GM21526 (cell line): ENCODE results near the gene RPTOR.

ENCODE experiments used
- ATAC-seq: cut with Tn5 transposase; IDR thresholded peaks from one replicate; pipeline ENCODE4 v1.9.1; 2021; ENCODE audit warnings: moderate library complexity; ENCODE audit not compliant: unreplicated experiment, low FRiP score

Gene RPTOR

GRCh38 chr17:80511222-80512180 lies 33.1 kb upstream of the RPTOR start:
- no peak for ATAC-seq

GRCh38 chr17:80512233-80512632 lies 32.4 kb upstream of the RPTOR start:
- no peak for ATAC-seq

GRCh38 chr17:80513201-80513600 lies 31.4 kb upstream of the RPTOR start:
- ATAC-seq, result no peak

- ATAC-seq, result no peak
These were observed 30.7 kb upstream of the RPTOR start for GRCh38 chr17:80513892-80514291.

- ATAC-seq, result no peak
These were observed 28.3 kb upstream of the RPTOR start for GRCh38 chr17:80516171-80516932.

GRCh38 chr17:80517641-80518040 lies 27.0 kb upstream of the RPTOR start:
- ATAC-seq, result no peak

- ATAC-seq, result no peak
These were observed 26.2 kb upstream of the RPTOR start for GRCh38 chr17:80518392-80518791.

- no peak for ATAC-seq
These were observed 25.4 kb upstream of the RPTOR start for GRCh38 chr17:80519091-80519781.

- no peak for ATAC-seq
These were observed 23.7 kb upstream of the RPTOR start for GRCh38 chr17:80520810-80521455.

GRCh38 chr17:80523054-80523744 lies 21.4 kb upstream of the RPTOR start:
- ATAC-seq, result no peak

- ATAC-seq, result no peak
These were observed 20.5 kb upstream of the RPTOR start for GRCh38 chr17:80523956-80524712.

- ATAC-seq, result no peak
These were observed 18.3 kb upstream of the RPTOR start for GRCh38 chr17:80526116-80526910.

GRCh38 chr17:80527016-80527645 lies 17.5 kb upstream of the RPTOR start:
- no peak for ATAC-seq

- no peak for ATAC-seq
These were observed 16.1 kb upstream of the RPTOR start for GRCh38 chr17:80528536-80528935.

- no peak for ATAC-seq
These were observed 15.3 kb upstream of the RPTOR start for GRCh38 chr17:80529104-80529903.

GRCh38 chr17:80529904-80530292 lies 14.7 kb upstream of the RPTOR start:
- no peak for ATAC-seq

GRCh38 chr17:80531400-80531799 lies 13.2 kb upstream of the RPTOR start:
- no peak for ATAC-seq
